SK-N-SH (cell line): ENCODE measurements around the gene OCIAD2. TPM values are rescaled to one million over a fixed set of nuclear protein-coding genes. Genes with fewer than 3 reads are reported as not detected.

Experiments used
- CTCF ChIA-PET: fragments of 300-600, 350-600 bp; formaldehyde crosslinking; extraction: SDS; loops from one replicate; lab custom pipeline; 2021; lab: Yijun Ruan, JAX
- POLR2A ChIA-PET: fragments of 350-600 bp; sonication (Branson Sonifier 250); formaldehyde crosslinking; extraction: SDS; loops from one replicate; lab custom pipeline; 2020; ENCODE audit warnings: antibody characterized with exemption, inconsistent platforms; lab: Yijun Ruan, JAX
- DNase-seq: peaks from one replicate; pipeline ENCODE4 v3.0.0; 2012
- H2AFZ ChIP-seq: fragments of 200-600 bp; sonication (generic); 2 replicates; pipeline ENCODE4 v1.8.1; 2016; ENCODE audit warnings: antibody characterized with exemption, mild to moderate bottlenecking, low read depth
- H3F3A ChIP-seq: fragments of 200-600 bp; sonication (generic); replicated peaks from 2 replicates; pipeline ENCODE3; 2016; ENCODE audit warnings: antibody characterized with exemption, mild to moderate bottlenecking; ENCODE audit not compliant: insufficient read depth
- H3K27ac ChIP-seq, 2 experiments: fragments of 200-500 bp in 1 of 2; fragments of 200-600 bp in 1 of 2; sonication (Bioruptor generic) in 1 of 2; sonication (generic), shearing (Covaris generic) in 1 of 2; 2 replicates each; pipeline versions ENCODE4 v1.5.1 to v1.6.1; 2014 to 2016; ENCODE audit warnings: low read depth in 2 of 2, inconsistent platforms in 1 of 2, low read length in 1 of 2, mild to moderate bottlenecking in 1 of 2, mixed read lengths in 1 of 2
- H3K27me3 ChIP-seq: fragments of 200-600 bp; sonication (generic), shearing (Covaris generic); 2 replicates; pipeline ENCODE4 v1.6.1; 2016; ENCODE audit warnings: mixed run types; ENCODE audit not compliant: insufficient read depth
- H3K36me3 ChIP-seq, 2 experiments: fragments of 200-500 bp in 1 of 2; fragments of 200-600 bp in 1 of 2; sonication (Bioruptor generic) in 1 of 2; sonication (generic) in 1 of 2; replicated peaks in 1 of 2; 2 replicates each; pipeline versions ENCODE3 to v1.5.1; 2014 to 2016; ENCODE audit warnings: low read length in 1 of 2, mild to moderate bottlenecking in 1 of 2; ENCODE audit not compliant: insufficient read depth in 2 of 2, control insufficient read depth in 1 of 2
- H3K4me1 ChIP-seq, 2 experiments: fragments of 200-500 bp in 1 of 2; fragments of 200-600 bp in 1 of 2; sonication (Bioruptor generic) in 1 of 2; sonication (generic), shearing (Covaris generic) in 1 of 2; 2 replicates each; pipeline versions ENCODE4 v1.5.1 to v1.6.1; 2014 to 2016; ENCODE audit warnings: low read depth in 1 of 2, low read length in 1 of 2, mixed run types in 1 of 2; ENCODE audit not compliant: insufficient read depth in 2 of 2, control insufficient read depth in 1 of 2
- H3K4me2 ChIP-seq: fragments of 200-600 bp; sonication (generic), shearing (Covaris generic); 2 replicates; pipeline ENCODE4 v1.6.1; 2017; ENCODE audit warnings: mixed run types
- H3K4me3 ChIP-seq, 2 experiments: fragments of 200-500 bp in 1 of 2; fragments of 200-600 bp in 1 of 2; sonication (Bioruptor generic) in 1 of 2; sonication (generic), shearing (Covaris generic) in 1 of 2; 2 replicates each; pipeline versions ENCODE4 v1.5.1 to v1.8.1; 2014 to 2016; ENCODE audit warnings: low read depth in 2 of 2, inconsistent platforms in 1 of 2, low read length in 1 of 2, mild to moderate bottlenecking in 1 of 2, mixed read lengths in 1 of 2, moderate library complexity in 1 of 2
- H3K79me2 ChIP-seq: fragments of 200-600 bp; sonication (generic); 2 replicates; pipeline ENCODE4 v1.8.1; 2017; ENCODE audit warnings: mild to moderate bottlenecking; ENCODE audit not compliant: insufficient read depth
- H3K9ac ChIP-seq: fragments of 200-600 bp; sonication (generic); 2 replicates; pipeline ENCODE4 v1.6.1; 2017; ENCODE audit warnings: mixed run types
- H3K9me2 ChIP-seq: fragments of 200-600 bp; sonication (generic); 2 replicates; pipeline ENCODE4 v1.6.1; 2017; ENCODE audit warnings: mixed run types
- H3K9me3 ChIP-seq: fragments of 200-600 bp; sonication (generic); 2 replicates; pipeline ENCODE4 v1.6.1; 2017; ENCODE audit warnings: mixed run types, mild to moderate bottlenecking, moderate library complexity
- H4K20me1 ChIP-seq: fragments of 200-600 bp; sonication (generic); 2 replicates; pipeline ENCODE4 v1.6.1; 2017; ENCODE audit warnings: mild to moderate bottlenecking, mixed run types; ENCODE audit not compliant: insufficient read depth
- CTCF ChIP-seq: fragments of 200-600 bp; sonication (generic); IDR thresholded peaks from 2 replicates; pipeline ENCODE4 v1.6.1; 2017; ENCODE audit warnings: antibody characterized with exemption, mild to moderate bottlenecking, moderate library complexity
- ELF1 ChIP-seq: IDR thresholded peaks from 2 replicates; pipeline ENCODE4 v1.4.0; 2012
- FOXJ3 ChIP-seq: sonication (generic); formaldehyde crosslinking; IDR thresholded peaks from 2 replicates; pipeline ENCODE4 v1.5.1; 2020; ENCODE audit warnings: mild to moderate bottlenecking, missing genetic modification reagents
- FOXM1 ChIP-seq: IDR thresholded peaks from 2 replicates; pipeline ENCODE4 v1.4.0; 2012; ENCODE audit warnings: low read depth, mild to moderate bottlenecking
- GABPA ChIP-seq: IDR thresholded peaks from 2 replicates; pipeline ENCODE4 v1.4.0; 2012; ENCODE audit warnings: low read depth, mild to moderate bottlenecking
- GATA2 ChIP-seq: sonication (generic); formaldehyde crosslinking; IDR thresholded peaks from 2 replicates; pipeline ENCODE4 v1.5.0; 2020; ENCODE audit warnings: mild to moderate bottlenecking, missing genetic modification reagents
- MAX ChIP-seq: IDR thresholded peaks from 2 replicates; pipeline ENCODE4 v1.4.0; 2012; ENCODE audit warnings: low read depth
- MXI1 ChIP-seq: IDR thresholded peaks from 2 replicates; pipeline ENCODE4 v1.6.1; 2012; ENCODE audit warnings: mild to moderate bottlenecking, low read depth, low read length, improper control_type of control experiment
- PBX3 ChIP-seq: IDR thresholded peaks from 2 replicates; pipeline ENCODE4; 2012
- REST ChIP-seq: IDR thresholded peaks from 2 replicates; pipeline ENCODE4 v1.6.1; 2012; ENCODE audit warnings: mild to moderate bottlenecking, low read depth, low read length, moderate library complexity
- RFX5 ChIP-seq: IDR thresholded peaks from 2 replicates; pipeline ENCODE4 v1.6.1; 2012; ENCODE audit warnings: mild to moderate bottlenecking, improper control_type of control experiment, low read length
- TCF12 ChIP-seq: IDR thresholded peaks from 2 replicates; pipeline ENCODE4 v1.4.0; 2012
- TEAD4 ChIP-seq: IDR thresholded peaks from 2 replicates; pipeline ENCODE4 v1.4.0; 2012; ENCODE audit warnings: mild to moderate bottlenecking, borderline replicate concordance; ENCODE audit not compliant: insufficient read depth
- USF1 ChIP-seq: IDR thresholded peaks from 2 replicates; pipeline ENCODE4 v1.4.0; 2012; ENCODE audit warnings: low read depth, borderline replicate concordance
- WGBS: methylation state at CpG from one replicate; pipeline ENCODE4 v1.1.6; 2017; ENCODE audit warnings: low lambda C conversion rate; 5-methylcytosine and 5-hydroxymethylcytosine counted together
- polyA plus RNA-seq, 3 experiments: library from polyadenylated mRNA; depleted of rRNA; stranded (reverse); fragments of >200 nt; gene quantifications; 2 replicates each; pipeline ENCODE4 v1.2.3, GENCODE V29; 2012
- TF ChIP-seq, protein P1 (sequence below): IDR thresholded peaks from 2 replicates; pipeline ENCODE4 v1.4.0; 2012; ENCODE audit warnings: low read depth, borderline replicate concordance
- TF ChIP-seq, protein P2 (sequence below): fragments of 150-350 bp; IDR thresholded peaks from 2 replicates; pipeline ENCODE4 v1.6.1; 2016; ENCODE audit warnings: mild to moderate bottlenecking, low read depth, low read length

The OCIAD2 gene
- polyA plus RNA-seq, 1 of the 3 experiments (the other 2 are of a cell fraction): 387 TPM

DNA sequence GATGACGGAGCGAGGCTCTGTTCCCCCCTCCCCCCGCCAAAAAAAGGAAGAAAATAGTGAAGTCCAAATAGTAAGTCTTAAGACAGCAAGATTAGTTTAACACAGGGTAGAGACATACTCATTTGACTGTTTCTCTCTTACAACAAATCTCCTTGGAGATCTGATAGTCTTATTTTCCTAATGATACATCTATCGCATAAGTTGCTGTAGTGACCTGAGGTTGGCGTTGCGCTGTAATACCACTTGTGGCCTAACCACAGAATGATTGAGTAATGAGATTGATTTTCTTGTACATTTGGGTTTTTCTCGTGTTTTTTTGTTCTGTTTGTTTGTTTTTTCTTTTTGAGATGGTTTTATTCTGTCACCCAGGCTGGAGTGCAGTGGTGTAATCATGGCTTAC is 48.4 kb downstream of the OCIAD2 start:
- WGBS: 95% methylated on average over 6 of the region's 7 CpGs
- no peak for DNase-seq
- CTCF ChIA-PET: no interaction called here

More for the DNA sequence above, 48.4 kb downstream of the OCIAD2 start:
- H4K20me1 ChIP-seq: no peaks in the 10 kb centered on the region
- no peaks in the 10 kb centered on the region for H3K27me3 ChIP-seq
- H3K9me3 ChIP-seq: no peaks in the 10 kb centered on the region
- H3K4me1 ChIP-seq: no peaks in the 10 kb centered on the region
- H3K4me2 ChIP-seq: no peak overlapping the region
- no peak overlapping the region for H2AFZ ChIP-seq
- H3K9me2 ChIP-seq: no peaks in the 10 kb centered on the region
- H3K79me2 ChIP-seq: no peaks in the 10 kb centered on the region
- H3K36me3 ChIP-seq: peaks cover 47 to 83% of the 10 kb centered on the region in 2 experiments
- H3K27ac ChIP-seq: no peak overlapping the region
- peaks cover 6% of the 10 kb centered on the region for H3F3A ChIP-seq
- POLR2A ChIA-PET: no interaction called here
- H3K4me3 ChIP-seq: no peak overlapping the region
- no peak overlapping the region for H3K9ac ChIP-seq
- TF ChIP-seq MXI1: no peak
- TF ChIP-seq FOXJ3: no peak
- no peak for TF ChIP-seq PBX3
- no peak for TF ChIP-seq TEAD4
- TF ChIP-seq MAX: no peak
- TF ChIP-seq, protein P1, sequence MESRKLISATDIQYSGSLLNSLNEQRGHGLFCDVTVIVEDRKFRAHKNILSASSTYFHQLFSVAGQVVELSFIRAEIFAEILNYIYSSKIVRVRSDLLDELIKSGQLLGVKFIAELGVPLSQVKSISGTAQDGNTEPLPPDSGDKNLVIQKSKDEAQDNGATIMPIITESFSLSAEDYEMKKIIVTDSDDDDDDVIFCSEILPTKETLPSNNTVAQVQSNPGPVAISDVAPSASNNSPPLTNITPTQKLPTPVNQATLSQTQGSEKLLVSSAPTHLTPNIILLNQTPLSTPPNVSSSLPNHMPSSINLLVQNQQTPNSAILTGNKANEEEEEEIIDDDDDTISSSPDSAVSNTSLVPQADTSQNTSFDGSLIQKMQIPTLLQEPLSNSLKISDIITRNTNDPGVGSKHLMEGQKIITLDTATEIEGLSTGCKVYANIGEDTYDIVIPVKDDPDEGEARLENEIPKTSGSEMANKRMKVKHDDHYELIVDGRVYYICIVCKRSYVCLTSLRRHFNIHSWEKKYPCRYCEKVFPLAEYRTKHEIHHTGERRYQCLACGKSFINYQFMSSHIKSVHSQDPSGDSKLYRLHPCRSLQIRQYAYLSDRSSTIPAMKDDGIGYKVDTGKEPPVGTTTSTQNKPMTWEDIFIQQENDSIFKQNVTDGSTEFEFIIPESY: no peak
- TF ChIP-seq REST: no peak
- TF ChIP-seq TCF12: no peak
- no peak for TF ChIP-seq GABPA
- no peak for TF ChIP-seq ELF1
- no peak for TF ChIP-seq FOXM1
- no peak for TF ChIP-seq GATA2 (CRISPR knock-in tag)
- no peak for TF ChIP-seq RFX5
- TF ChIP-seq USF1: no peak
- TF ChIP-seq, protein P2, sequence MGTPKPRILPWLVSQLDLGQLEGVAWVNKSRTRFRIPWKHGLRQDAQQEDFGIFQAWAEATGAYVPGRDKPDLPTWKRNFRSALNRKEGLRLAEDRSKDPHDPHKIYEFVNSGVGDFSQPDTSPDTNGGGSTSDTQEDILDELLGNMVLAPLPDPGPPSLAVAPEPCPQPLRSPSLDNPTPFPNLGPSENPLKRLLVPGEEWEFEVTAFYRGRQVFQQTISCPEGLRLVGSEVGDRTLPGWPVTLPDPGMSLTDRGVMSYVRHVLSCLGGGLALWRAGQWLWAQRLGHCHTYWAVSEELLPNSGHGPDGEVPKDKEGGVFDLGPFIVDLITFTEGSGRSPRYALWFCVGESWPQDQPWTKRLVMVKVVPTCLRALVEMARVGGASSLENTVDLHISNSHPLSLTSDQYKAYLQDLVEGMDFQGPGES: no peak
- TF ChIP-seq CTCF: no peak
